Fibroblast of skin of back (primary cell): ENCODE results near the gene CDR2L.
A peak's percentile ranks its signal among the peaks of the same experiment; 100 is the strongest.
"Not testable (repeated sequence)": the region's sequence is repeated elsewhere in the genome, so short reads cannot be mapped to it uniquely, and the experiment has no call there.

ENCODE experiments used
- DNase-seq: peaks from one replicate; pipeline ENCODE4 v3.0.0-alpha.2; 2013

The CDR2L gene

DNA sequence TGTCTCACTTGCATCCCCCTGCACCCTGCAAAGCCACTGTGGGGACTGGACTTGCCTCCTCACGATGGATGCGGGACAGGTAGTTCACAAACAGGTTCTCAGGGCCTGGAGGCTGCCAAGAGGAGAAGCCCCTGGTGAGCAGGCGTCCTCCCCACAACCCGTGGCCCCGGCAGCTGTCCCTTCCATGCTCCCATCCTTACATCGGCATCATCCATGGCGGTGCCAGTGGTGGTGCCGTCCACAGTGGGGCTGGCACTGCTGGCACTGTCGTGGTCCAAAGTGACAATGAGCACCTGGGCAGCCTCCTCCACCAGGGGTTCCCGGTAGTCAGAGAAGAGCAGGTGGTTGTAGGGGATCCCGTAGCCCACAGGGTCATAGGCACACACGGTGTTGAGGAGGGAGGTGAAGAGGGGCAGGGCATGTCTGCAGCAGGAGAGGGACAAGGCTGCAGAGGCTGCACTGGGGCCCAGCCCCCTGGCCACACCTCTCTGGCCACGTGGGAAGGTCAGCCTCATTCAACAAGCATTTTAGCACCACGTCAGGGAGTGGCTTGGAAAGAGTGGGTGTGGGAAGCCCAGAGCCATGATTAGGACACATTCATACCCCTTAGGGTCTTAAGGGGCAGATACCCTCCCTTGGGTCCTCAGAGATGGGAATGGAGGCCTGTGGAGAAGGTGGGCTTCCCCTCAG, 27.5 kb upstream of the CDR2L start:
- peak; percentile 19 for DNase-seq

DNA sequence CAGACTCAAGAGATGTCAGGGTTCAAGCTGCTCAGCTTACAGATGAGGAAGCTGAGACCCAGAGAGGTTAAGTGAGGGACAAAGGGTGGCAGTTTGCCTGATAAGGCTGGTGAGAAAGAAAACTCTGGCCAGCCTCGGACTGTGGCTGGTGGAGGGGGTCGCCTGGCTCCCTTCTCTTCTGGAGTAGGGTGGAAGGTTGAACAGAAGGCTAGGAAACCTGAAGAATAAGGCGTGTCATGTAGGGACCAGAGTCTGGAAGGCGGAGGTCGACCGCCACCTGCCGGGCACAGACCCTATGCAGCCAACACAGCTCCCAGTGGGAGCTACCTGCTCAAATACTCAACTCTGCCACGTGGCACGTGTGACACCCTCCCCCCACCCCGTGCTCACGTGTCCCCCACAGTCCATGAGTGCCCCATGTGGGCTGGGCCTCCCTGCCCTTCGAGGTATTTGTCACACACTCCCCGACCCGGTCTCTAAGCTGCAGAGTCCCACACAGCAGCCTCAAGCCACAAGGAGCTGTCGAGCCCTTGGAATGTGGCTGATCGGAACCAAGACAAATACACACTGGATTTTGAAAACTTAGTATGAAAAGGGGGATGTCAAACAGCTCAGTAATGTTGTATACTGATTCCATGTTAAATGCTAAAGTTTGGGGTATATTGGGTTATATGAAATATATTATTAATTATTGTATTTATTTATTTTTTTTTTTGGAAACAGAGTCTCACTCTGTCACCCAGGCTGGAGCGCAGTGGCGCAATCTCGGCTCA, 26.7 kb upstream of the CDR2L start:
- DNase-seq: peak; percentile 44

DNA sequence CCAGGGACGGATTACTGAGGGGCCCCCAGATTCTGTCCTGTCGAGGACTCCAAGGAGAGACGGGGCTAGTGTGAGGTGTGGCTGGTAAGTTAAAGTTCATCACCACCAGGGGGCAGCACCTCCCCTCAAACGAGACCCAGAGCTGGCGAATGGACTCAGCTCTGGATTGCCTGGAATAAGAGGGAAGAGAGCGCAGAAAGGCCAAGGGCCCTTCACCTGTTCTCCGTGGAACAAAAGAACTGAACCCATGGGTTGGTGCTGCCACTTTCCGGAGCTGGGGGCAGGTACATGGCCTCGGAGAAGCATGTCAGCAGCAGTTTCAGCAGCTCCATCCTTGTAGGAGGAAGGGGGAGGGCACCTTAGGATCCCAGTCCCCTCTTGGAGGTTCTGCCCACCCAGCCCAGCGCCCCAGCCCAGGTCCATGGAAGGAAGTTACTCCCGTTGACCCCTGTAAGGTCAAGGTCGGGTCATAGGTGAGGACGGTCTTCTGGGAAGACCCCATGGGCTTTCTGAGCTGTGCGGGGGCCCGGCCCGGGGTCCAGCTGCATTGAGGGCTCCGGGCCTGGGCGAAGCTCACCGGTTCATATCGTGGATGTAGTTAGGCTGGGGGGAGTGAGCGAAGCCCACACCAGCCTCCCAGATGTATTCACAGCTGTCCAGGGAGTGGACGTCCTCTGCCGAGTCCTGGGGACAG, 25.6 kb upstream of the CDR2L start:
- peak; percentile 80 for DNase-seq

DNA sequence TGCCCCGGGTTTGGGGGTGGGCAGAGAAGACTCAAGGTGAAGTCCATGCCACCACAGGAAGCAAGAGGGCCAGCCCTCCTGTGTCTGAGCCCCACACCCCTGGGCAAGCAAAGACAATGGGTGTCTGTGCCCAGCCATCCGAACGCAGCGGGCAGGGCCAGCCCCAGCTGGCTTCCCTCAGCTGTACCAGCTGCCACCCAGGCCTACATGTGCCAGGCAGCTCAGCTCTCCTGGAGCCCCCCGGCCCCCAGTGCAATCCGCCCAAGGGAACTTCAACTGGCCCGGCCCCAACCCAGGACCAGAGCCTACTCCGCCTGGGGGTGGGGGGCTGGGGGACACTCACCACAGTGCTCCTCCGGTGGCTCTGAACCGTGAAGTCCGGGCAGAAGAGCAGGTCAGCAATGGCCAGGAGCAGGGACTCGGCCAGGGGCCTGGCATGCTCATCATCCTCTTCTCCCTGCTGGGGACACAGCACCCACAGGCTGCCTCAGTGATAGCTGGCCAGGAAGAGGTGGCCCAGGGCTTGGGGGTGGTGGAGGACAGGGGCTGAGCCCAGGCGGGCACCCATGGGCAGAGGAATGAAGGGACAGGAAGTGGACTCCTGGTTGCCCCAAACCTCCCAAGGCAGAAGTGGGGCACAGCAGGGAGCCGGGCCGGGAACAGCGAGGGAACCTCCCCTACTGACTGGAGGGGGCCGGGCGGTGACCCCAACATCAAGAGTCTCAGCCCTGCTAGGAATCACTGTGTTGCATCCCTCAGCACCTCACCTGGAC, 24.6 kb upstream of the CDR2L start:
- no peak for DNase-seq

DNA sequence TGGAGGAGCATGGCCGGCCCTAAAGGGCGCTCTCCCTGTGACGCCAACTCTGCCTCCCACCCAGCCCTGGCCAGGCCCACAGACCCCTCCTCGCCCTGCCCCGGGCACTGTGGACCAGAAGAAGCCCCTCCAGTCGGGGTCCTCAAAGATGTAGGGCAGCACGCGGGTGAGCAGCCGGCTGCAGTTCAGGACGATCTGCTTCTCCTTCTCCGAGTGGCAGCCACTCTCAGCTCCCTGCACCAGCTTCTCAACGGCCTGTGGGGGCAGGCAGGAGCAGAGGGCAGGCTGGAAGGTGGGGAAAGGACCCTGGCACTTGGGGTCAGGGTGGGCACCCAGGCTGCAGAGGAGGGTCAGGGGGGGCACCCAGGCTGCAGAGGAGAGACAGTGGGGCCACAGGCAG, 23.8 kb upstream of the CDR2L start:
- DNase-seq: no peak

DNA sequence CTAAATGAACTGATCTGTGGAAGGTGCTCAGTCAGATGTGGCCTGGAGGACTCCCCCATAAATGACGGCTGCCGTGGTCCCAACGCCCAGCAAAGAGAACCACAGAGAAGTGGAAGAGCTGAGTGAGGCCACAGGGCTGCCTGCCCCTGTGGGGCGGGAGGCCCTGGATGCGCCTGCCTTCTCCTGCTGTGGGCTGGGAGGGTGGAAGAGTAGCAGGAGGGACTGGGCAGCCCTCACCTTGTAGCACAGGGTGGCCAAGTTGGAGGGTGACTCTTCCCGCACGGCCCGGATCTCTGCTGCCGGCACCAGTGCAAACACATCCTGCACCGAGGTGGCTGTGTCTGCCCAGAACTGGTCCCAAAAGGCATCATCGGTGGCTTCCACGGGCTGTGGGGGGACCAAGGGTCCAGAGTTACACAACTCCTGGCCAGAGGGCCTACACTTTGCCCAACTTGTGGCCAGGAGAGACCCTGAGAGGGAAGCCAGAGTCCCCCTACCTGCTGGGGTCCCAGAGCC, 23.1 kb upstream of the CDR2L start:
- no peak for DNase-seq

DNA sequence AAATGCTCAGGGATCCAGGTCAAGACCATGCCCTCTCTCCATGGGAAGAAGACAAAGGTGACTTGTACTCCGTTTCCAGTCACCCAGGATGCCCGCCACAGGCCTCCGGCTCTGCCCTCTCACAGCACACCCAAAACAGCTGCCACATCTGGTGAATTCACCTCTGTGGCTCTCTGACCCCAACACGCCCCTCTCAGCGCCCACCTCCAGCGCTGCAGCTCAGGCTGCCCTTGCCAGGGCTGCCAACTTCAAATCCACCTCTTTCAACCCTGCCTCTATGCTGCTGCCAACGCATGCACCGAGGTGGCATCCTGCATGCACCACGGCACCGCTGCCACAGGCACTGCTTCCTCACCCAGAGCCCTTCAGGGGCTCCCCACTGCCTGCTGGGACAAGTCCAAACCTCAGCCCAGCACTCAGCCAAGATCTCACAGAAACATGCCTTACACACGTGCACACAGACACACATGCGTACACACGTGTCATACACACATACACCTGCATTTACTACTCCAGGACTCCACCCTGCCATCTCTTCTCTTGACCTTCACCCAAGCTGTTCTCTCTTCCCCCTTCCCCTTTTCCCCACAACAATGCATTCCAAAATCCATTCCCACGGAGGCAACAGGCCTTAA, 22.3 kb upstream of the CDR2L start:
- no peak for DNase-seq

DNA sequence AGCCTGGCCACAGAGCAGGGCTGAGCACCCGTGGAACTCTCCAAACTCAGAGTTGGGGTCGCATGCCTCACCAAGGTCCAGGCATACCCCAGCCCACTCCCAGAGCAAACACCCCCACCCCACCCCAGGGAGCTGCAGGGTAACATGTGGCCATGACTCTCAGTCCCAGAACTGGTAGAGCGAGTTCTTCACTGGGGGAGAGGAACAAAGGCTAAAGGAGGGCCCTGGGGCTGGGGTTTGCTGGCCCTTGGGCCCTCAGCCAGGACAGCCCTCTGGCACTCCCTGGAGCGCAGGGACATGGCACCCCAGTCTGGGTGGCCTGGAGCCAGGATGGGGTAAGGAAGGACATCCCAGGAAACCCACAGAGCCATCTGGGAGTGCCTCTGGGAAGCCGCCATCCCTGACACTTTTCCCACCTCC, 19.1 kb upstream of the CDR2L start:
- no peak for DNase-seq

DNA sequence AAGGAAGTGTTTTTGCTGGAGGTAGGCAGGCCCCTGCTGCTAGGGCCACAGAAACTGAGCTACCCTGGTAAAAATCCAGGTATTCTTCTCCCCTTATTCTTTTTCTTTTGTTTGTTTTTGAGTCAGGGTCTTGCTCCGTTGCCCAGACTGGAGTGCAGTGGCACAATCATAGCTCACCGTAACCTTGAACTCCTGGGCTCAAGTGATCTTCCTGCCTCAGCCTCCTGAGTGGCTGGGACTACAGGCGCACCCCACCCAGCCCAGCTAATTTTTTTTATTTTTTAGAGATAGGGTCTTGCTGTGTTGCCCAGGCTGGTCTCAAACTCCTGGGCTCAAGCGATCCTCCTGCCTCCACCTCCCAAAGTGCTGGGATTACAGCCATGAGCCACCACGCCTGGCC, 17.9 kb upstream of the CDR2L start:
- DNase-seq: not testable (repeated sequence)

DNA sequence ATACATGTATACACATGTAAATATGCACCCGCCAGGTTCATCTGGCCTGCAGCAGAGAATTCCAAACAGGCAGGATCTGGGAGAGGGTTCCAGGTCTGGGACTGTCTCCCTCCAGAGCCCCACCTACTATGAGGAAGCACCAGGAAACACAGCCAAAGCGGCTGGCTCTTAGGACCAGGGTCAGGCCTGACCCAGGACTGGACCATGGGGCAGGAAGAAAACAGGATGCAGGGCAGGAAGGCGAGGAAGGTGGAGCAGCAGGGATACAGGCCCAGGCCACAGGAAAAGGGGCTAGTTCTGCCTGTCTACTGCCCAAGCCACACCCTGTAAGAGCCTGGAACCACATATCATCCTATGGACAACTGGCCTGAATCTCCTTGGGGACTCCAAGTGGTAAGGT, 17.0 kb upstream of the CDR2L start:
- DNase-seq: no peak

DNA sequence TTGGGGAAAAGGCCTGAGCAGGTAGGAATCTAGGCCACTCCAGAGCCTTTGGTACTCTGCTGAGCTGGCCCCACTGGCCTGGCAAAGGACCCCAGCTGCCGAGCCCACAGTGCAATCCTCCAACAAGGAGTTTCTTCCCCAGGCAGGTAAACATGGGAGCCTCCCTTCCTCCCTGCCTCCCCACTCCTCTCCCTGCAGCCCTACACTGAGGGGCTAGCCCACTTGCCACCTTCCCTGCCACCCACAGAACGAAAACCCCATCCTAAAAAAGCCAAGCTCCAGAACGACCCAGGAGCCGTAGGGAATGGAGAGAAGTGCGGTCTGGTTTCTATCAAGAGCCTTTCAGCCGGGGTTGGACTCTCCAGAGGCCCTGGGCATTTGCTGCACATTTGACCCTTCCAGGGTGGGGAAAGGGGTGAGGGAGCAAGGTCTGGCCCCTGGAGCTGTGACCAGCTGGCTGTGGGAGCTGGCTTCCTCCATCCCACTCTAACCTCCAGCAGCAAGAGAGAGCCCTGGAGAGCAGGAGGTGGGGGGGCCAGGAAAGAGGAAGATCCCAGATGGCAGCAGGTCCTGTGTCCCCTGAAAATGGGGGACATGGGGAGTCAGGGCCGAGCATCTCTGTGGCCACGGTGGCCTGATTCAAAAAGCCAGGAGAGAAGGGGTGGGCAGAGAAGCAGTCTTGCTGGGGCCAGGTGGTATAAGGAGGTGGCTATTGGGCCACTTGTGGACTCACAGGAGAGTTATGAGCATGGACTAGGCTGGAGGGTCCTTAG, 16.2 kb upstream of the CDR2L start:
- DNase-seq: no peak

DNA sequence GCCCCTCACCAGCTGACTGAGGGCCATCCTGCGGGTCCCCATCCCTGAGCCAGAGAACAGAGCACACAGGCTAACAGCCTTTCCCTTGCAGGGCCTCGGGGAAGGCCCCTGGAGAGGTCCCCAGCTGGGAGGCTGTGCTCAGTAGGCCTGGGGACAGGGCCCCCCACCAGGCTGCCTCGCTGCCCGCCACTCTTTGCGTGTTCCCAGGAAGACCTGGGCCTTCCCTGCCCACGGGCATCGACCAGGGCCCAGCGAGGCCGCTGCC, 15.7 kb upstream of the CDR2L start:
- DNase-seq: no peak

DNA sequence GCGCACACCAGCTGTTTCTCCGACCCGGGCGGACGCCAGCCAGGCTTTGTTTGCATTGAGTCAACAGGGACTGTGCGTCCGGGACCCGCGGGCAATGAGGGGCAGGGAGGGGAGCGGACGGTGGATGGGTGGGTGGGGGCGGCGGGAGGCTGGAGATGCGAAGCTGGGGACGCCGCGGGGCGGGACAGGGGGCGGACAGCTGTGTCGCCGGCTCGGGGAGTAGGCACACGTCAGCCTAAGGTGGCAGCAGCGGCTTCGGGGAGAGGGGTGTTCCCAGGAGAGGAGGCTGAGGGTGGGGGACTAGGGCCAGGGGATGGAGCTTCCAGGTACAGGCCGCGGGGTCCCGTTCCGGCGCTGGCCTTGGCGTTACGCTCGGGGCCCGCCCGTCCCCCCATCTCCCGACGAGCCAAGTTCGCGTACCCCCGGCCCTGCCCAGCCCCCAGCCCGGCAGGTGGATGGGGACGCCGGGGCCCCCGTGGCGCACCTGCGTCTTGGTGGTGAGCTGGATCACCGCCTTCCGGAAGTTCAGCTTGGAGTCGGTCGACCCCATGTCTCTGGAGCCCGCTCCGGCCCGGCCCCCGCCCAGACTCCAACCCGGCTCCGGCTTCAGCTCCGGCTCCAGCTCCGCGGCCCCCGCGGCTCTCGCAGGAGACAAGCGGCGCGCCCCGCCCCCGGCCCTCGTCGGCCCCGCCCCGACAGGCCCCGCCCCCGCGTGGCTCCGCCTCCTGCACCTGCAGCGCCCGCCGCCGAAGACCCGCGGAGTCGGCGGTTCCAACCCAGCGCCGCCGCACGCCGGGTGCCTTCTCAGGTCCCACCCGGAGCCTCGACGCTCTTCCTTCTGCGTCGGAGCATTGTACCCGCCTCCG, 15.1 kb upstream of the CDR2L start, which contains the start of gene HID1:
Gene HID1, minus strand, starts transcription at position 653 of the 866 bp plus-strand sequence. Its CDS starts 103 bp downstream, at position 550.
- DNase-seq: peak; percentile 9

DNA sequence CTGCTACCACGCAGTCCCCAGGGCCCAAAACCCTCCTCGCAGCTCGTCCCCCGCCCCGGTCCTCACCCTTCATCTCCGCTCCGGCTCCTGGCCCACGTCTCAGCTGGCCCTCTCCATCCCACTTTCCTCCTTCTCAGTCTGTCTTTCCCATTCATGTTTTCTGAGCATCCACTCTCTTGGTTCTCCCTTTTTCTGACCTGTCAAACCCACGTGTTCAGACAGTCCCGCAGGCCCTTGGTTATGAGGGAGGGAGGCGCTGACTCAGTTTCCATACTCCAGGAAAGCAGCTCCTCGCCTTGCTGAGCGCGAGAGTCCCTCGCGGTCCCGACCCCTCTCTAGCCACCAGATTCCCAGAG, 14.5 kb upstream of the CDR2L start:
- DNase-seq: no peak

DNA sequence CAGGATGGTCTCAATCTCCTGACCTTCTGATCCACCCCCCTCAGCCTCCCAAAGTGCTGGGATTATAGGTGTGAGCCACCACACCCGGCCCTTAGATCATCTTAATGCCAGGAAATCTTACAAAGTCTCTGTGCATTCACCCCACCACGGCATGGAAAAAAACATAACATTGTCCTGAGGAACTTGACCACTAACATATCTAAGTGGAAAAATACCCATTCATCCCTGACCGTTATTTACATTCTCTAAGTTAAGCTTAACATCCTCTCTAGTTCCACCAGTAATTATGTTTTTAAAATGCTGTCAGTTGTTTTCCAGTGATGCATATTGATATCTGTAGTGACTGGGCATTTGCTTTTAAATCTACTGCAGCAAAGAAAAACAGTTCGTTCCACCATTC, 11.5 kb upstream of the CDR2L start:
- no peak for DNase-seq

DNA sequence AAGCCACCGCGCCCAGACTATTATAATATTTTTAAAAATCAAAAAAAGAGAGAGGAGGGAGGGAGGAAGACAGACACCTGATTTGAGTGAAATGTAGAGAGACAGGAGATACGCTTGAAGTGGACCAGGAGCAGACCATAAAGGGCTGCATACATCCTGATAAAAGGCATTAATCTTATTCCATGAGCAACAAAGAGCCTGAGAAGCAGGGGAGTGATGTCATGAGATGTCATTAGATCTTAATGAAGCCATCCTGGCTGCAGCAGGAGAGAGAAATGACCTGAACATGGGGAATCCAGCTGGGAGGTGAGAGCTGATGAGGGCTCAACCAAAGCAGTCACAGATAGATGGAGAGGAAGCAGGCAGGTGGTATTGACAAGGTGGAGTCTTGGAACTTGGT, 9.6 kb upstream of the CDR2L start:
- DNase-seq: no peak

DNA sequence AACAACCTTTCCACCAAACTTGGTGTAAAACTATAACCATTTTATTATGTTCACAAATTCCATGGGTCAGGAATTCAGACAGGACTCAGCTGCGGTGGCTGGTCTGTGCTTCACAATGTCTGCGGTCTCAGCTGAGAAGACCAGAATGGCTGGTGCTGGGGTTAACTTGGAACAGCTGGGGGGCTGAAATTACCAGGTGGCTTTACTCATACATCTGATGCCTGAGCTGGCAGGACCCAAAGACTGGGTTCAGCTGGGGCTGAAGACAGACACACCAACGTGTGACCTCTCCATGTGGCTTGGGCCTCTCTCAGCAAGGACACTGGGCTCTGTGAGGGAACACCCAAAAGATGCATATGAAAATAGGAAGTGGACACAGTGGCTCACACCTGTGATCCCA, 9.2 kb upstream of the CDR2L start:
- no peak for DNase-seq

DNA sequence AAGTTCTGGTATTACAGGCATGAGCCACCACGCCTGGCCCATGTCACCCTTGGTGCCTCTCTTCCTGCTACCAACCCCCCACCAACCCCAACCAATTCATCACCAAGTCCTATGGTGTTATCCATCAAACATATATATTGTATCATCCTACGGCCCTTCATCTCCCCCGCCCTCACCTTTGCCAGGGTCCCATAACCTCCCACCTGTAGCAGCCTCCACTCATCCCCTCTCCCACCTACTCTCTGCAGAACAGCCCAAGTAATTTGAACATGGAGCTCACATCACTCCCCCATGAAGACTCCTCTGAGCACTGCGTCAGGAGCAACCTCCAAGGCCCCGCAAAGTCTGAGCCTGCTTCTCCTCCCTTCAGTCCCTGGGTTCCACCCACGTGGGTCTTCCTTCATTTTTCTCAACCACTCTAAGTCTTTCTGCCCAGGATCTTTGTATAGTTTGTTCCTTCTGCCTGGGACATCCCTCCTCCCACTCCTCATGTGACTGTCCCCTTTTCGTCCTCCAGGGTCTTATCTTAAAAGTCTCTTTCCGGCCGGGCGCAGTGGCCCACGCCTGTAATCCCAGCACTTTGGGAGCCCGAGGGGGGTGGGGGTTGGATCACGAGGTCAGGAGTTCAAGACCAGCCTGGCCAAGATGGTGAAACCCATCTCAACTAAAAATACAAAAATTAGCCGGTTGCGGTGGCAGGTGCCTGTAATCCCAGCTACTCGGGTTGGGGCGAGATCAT, 7.9 kb upstream of the CDR2L start:
- DNase-seq: no peak

DNA sequence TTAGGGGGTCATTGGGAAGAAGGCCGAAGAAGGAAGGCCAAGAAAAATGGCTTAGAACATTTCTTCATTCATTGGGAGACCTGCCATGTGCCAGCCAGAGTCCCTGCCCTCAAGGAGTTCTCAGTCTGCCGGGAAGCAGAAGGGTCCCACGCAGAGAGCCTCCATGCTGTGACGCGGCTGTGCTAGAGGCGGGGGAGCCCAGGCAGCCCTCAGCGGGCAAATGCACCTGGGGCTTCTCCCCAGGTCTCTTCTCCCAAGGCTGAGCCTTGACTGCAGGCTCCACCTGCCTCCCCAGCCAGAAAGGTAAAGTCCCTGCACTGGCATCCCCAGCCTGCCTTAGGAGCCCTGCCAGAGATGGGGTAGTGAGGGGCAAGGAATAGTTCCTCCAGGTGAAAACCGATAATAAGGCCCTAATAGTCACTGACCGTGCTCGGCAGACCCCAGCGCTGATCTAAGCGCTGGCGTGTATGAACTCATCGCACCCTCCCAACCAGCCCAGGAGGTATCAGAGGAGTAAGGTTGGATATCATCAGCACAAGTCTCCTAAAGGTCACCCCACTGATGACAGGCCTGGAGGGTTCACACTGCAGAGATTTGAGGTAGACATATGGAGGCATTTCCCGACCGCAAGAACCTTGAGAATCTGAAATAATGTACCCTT, 6.0 kb upstream of the CDR2L start:
- no peak for DNase-seq
